Measurements from ENCODE around the gene NCOA5.

NCOA5 gene

GRCh38 chr20:46034039-46034438 is 55.7 kb downstream of the NCOA5 start:
- no peak for DNase-seq

DNA sequence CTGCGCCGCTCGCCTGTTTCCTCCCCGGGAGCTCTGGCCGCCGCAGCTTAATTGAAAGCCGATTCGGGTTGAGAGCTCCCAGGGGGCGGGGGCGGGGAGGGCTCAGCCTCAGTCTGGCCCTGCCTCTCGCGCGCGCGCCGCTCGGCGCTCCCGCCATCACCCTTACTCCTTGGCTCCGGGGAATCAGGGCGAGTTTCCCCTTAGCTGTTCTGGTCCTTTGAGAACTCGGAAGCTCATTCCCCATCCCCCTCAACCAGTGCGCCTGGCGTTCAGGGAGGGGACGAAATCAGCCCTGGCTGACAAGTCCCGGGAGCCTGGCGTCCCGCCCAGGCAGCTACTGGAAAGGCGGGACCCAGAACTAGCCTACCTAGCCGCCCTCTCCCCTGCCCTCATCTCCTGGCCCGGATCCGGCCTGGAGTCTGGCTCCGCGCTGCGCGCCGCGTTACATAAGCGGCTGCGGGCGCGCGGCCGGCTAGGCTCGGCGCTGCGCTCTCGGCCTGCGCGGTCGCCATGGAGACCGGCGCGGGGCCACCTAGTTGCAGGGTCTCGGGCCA is 58.0 kb downstream of the NCOA5 start:
- peak; percentile 95 for DNase-seq

DNA sequence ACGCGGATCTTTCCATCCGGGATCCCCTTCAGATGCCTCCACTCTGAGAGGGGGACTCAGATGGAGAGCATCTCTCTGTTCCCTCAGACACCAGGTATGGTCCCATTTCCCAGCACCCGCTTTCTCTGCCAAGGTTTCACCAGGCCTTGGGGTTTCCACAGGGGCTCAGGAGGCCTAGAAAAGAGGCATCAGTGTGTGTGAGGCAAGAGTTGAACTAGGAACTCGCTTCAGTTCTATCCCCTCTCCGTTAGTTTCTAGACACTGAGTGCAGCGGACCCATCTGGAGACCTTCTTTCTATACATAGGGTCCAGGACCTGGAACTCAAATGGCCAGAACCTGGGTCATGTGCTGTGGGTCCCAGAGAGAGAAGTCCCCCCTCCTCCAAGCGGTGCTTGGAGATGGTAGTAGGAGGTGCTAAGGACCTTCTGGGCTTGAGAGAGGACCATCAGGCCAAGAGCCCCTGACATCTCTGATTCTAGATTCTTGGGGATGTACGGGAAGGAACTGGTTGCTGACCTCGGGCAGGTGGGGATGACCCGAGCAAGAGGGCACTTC is 58.7 kb downstream of the NCOA5 start:
- peak; percentile 35 for DNase-seq

DNA sequence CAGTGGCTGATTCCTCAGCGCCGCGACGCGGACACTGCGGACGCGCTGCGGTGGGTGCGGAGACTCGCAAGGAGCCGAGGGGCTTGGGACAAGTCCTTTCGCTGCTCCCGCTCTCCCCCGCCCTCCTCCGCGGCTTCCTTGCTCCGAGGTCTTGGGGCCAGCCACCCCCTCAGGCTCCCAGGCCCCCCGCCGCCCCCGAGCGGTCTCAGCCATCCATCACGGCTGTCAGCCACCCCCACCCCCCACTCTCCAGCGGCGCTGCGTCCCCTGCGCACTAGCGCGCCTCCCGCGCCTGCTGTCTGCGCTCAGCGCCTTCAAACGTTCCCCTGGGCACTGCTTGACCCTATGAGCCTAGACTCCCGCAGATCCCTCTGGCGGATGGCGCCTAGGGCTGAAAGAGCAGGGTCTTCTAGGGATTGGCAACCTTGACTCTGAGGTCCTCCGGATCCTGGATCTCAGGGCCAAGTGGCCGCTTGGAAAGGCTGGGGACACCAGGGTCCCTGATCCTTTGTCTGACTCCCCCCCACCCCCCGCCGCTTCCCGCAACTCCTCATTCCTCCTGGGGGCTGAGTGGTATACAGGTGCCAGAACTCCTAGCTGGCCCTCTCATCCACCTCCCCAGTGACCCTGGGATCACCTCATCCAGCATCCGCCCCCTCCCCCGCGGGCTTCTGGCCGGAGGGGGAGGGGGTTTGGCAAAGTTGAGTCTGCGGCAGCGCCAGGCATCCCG is 59.3 kb downstream of the NCOA5 start:
- DNase-seq = no peak

DNA sequence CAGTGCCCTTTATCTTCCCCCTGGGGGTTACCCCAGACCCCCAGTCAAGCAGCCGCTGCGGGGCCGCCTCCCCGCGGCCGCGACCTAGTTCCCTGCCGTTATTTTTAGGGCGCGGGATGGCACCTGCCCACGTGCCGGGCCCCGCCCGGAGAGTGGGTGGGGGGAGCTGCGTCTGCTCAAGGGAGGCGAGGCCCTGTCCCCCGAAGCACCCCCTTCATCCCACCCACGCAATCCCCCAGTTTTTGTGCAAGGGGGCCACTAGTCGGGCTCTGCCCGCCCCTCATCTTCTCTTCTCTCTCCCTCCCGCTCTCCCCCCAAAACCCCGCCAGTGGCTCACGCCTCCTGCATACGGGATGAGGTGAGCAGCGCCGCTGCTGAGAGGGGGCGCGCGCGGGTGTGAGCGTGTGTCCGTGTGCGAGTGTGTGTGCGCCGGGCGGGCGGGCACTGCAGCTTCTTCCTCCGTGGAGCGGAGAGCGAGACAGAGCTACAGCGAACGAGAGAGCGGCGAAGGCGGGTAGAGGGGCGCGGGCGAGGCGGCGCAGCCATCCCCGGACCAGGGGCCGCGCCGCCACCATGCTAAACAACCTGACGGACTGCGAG is 60.9 kb downstream of the NCOA5 start, which contains the start of gene SLC12A5:
Gene SLC12A5, plus strand, starts transcription at position 444 of the 600 bp plus-strand sequence. Its CDS starts 130 bp downstream, at position 574.
- no peak for DNase-seq

DNA sequence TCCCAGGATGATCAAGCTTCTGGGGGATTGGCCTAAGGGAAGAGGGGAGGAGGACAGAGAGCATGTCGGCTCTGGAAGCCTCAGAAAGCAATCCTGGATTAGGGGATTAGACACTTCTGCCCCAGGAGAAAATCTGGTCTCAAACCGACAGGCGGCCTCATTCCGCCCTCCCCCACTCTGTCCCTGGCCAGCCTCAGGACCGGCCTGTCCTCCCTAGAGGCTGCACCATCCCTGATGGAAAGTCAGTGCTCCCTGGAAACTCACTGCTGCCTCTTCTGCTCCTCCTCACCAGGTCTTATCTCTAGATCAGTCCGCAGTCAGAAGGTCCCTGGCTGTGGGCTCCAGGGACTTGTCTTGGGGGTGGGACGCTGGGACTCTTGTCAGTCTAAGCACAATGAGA is 61.7 kb downstream of the NCOA5 start:
- DNase-seq = no peak

DNA sequence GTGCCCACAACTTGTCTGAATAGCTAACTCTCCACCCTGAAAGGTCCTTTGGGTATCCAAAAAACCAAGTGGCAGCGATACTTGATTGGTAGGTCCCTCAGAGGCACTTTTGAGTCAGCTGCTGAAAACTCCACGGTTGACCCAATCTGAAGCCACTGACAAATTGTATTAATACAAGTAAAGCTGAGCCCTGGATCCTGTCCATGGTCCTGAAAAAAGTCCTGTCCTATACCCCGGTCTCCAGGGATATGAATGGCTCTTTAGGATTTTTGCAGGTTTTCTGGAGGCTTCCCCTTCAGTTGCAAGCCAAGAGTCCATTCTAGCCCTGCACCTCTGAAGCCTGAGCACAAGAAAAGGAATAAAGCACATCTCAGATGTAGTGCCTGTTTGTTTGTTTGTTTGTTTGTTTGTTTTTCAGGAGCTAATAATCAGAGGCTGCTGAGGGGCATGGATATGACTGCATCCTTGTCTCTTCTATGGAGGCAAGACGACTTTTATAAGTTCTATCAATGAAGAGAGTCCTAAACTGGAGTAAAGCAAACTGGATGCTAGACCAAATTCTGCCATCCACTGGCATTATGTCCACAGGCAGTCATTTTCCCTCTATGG is 62.4 kb downstream of the NCOA5 start:
- DNase-seq = no peak

GRCh38 chr20:46025376-46025783 is 64.4 kb downstream of the NCOA5 start:
- DNase-seq = no peak

- DNase-seq = no peak
Measured at GRCh38 chr20:46023999-46024398, 65.8 kb downstream of the NCOA5 start.

GRCh38 chr20:46023148-46023484 is 66.6 kb downstream of the NCOA5 start:
- DNase-seq = no peak

DNA sequence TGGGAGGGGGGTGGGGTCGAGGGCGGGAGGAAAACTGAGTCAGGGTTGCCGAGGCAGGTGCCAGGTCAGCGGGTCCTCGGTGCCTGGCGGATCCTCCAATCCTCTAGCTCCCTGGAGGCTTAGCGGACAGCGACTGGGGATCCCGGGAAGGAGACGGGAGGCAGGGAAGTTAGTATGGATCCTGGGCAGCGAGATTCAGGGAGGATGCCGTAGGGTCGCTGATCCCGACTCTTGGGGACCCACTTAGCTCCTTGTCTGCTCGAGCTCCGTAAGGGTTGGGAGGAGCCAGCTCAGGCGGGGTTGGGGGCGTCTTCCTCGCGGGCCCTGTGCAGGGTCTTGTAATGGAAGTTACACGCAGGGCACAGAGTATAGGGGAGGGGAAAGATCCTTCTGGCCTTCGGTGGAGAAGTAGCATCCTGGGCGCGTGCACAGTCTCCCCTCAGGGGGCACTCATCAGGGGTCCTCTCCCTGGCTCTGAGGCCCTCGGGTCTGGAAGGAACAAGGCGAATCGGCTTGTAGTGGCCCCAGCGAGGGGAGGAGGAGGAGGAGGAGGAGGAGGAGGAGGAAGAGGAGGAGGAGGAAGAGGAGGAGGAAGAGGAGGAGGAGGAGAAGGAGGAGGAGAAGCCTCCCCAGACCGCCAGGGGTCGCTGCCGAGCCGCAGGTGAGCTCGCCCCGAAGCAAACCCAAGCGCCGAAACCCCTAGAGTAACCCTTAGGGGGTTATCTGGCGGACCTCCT is 67.2 kb downstream of the NCOA5 start:
- peak; percentile 67 for DNase-seq

- DNase-seq = peak; percentile 90
Measured at GRCh38 chr20:46021361-46022359, 68.1 kb downstream of the NCOA5 start.

DNA sequence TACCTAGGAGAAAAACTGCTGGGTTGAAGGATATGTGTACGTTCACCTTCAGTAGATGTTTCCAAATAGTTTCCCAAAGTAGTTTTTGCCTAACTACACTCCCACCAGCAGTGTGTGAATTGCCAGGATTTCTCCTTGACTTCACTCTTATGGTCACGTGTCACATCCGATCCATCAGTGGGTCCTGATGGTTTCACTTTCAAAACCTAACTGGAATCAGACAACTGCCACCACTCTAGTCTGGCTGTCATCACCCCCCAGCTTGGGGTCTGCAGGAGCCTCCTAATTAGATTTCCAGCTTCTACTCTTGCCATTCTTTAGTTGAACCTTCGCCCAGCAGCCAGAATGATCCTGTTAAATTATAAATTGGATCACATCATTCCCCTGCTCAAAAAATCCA is 69.2 kb downstream of the NCOA5 start:
- no peak for DNase-seq

DNA sequence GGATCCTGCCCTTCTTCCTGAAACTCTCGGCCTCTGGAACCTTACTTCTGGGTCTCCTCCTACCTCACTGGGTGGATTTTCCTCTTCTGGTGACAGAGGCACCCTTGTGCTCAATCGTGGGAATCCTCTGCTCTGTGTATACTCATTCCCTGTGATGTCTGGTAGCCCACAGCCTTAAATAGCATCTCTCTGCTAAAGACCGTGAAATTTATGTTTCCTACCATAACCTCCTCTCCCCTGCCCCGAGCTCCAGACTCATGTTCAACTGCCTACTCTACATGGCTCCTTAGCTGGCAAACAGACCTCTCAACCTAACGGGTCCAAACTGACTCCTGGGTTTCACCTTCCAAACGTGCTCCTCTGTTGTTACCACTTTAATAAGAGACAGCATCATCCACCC is 71.2 kb downstream of the NCOA5 start:
- DNase-seq = no peak

GRCh38 chr20:46018112-46018511 is 71.7 kb downstream of the NCOA5 start:
- no peak for DNase-seq

DNA sequence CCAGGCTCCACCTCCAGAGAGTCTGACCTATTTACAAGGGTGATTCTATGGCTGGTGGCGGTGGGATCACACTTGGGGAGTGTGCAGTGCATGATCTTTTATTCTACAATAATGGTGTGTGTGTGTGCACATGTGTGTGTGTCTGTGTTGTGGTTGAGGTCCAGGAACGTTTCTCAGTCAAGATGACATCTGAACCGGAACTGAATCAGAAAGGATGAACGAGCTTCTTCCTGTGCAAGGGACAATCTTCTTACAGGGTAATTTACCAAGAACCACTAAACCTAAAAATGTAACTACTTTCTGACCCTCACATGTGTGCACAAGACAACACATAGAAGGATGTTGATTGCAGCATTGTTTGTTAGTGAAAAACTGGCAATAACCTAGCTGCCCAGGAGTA is 72.5 kb downstream of the NCOA5 start:
- DNase-seq = no peak

- DNase-seq = no peak
Measured at GRCh38 chr20:46014517-46015396, 75.0 kb downstream of the NCOA5 start.

GRCh38 chr20:46013829-46014516 is 75.8 kb downstream of the NCOA5 start:
- DNase-seq = peak; percentile 86

GRCh38 chr20:46013322-46013828 is 76.4 kb downstream of the NCOA5 start:
- DNase-seq = no peak

- DNase-seq = no peak
Measured at GRCh38 chr20:46012921-46013320, 76.8 kb downstream of the NCOA5 start.
